ENCODE results near the gene XRCC5. TPM values are rescaled to one million over a fixed set of nuclear protein-coding genes. Genes with fewer than 3 reads are reported as not detected.

The XRCC5 gene
- total and polyA plus RNA-seq, 7 experiments from 2014 or later, result 168 to 347 (median 231) TPM

GRCh38 chr2:216233281-216233995, 124.3 kb downstream of the XRCC5 start:
- no peak overlapping the region for H3K27ac Mint-ChIP-seq
- ChIA-PET POLR2A (no interaction called here), CTCF (interaction anchor here (0.5 kb wide), 1 partner anchor 34 kb away, joined by 3 read pairs; no protein-coding TSS in a partner anchor)
- H3K4me3 Mint-ChIP-seq, result no peak overlapping the region
- H3K36me3 Mint-ChIP-seq, result peaks cover 0 to 43% (median 21%) of the 10 kb centered on the region in 5 donors
- ATAC-seq, result no peak
- H3K27ac ChIP-seq (ENCODE audit: low read depth, low read length), result no peak overlapping the region
- H3K4me3 ChIP-seq (ENCODE audit: low read length), result no peak overlapping the region
- peaks cover 0 to 5% (median 0%) of the 10 kb centered on the region in 7 donors for H3K4me1 Mint-ChIP-seq
- DNase-seq, result no peak
- no peaks in the 10 kb centered on the region for H3K36me3 ChIP-seq (ENCODE audit: control insufficient read depth in 2 of 3, insufficient read depth in 3 of 3, low read length in 3 of 3)
- no peaks in the 10 kb centered on the region for H3K27me3 ChIP-seq (ENCODE audit: control insufficient read depth in 2 of 2, insufficient read depth in 2 of 2, low read length in 2 of 2)
- H3K27me3 Mint-ChIP-seq, result no peaks in the 10 kb centered on the region
- no peaks in the 10 kb centered on the region for H3K4me1 ChIP-seq (ENCODE audit: control insufficient read depth in 2 of 2, insufficient read depth in 2 of 2, low read length in 2 of 2)
- intact Hi-C loops (cut with micrococcal nuclease), result no loop called here
- peaks cover 0 to 4% (median 0%) of the 10 kb centered on the region in 3 experiments for H3K9me3 ChIP-seq (ENCODE audit: control insufficient read depth in 2 of 3, low read length in 3 of 3)
- H3K9me3 Mint-ChIP-seq, result peaks cover 7 to 39% (median 21%) of the 10 kb centered on the region in 11 donors

GRCh38 chr2:216234106-216234505, 125.0 kb downstream of the XRCC5 start:
- peaks cover 0 to 4% (median 0%) of the 10 kb centered on the region in 3 experiments for H3K9me3 ChIP-seq (ENCODE audit: control insufficient read depth in 2 of 3, low read length in 3 of 3)
- intact Hi-C loops (cut with micrococcal nuclease), result no loop called here
- no peaks in the 10 kb centered on the region for H3K36me3 ChIP-seq (ENCODE audit: control insufficient read depth in 2 of 3, insufficient read depth in 3 of 3, low read length in 3 of 3)
- DNase-seq, result no peak
- H3K4me1 ChIP-seq (ENCODE audit: control insufficient read depth in 2 of 2, insufficient read depth in 2 of 2, low read length in 2 of 2), result no peaks in the 10 kb centered on the region
- ChIA-PET POLR2A (no interaction called here), CTCF (no interaction called here)
- Mint-ChIP-seq H3K27me3 (no peaks in the 10 kb centered on the region), H3K9me3 (peaks cover 7 to 39% (median 21%) of the 10 kb centered on the region in 11 donors), H3K4me1 (peaks cover 0 to 5% (median 0%) of the 10 kb centered on the region in 7 donors), H3K36me3 (peaks cover 0 to 40% (median 21%) of the 10 kb centered on the region in 5 donors), H3K27ac (no peak overlapping the region), H3K4me3 (no peak overlapping the region)
- ATAC-seq, result no peak
- no peak overlapping the region for H3K27ac ChIP-seq (ENCODE audit: low read depth, low read length)
- no peaks in the 10 kb centered on the region for H3K27me3 ChIP-seq (ENCODE audit: control insufficient read depth in 2 of 2, insufficient read depth in 2 of 2, low read length in 2 of 2)
- H3K4me3 ChIP-seq (ENCODE audit: low read length), result no peak overlapping the region

DNA sequence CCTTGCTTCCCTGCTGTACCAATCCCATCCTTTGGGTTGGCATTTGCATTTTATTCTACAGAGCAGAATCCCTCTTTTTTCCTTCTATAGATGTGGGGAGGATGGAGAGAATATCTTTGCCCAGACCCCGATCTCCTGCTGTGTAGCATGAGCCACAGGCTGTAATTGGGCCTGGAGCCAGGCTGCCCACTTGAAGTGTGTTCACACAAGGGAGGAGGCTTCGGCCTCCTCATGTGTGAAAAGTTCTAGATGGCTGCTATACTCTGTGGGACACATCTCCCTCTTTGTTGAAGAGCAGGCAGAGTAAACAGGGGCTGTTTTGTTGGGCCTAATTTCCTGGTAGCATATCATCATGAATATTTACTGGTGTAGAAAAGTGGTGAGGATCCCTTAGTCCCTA, 126.3 kb downstream of the XRCC5 start:
- Histone ChIP-seq H3K27me3 (ENCODE audit: control insufficient read depth in 2 of 2, insufficient read depth in 2 of 2, low read length in 2 of 2) (no peaks in the 10 kb centered on the region), H3K4me1 (ENCODE audit: control insufficient read depth in 2 of 2, insufficient read depth in 2 of 2, low read length in 2 of 2) (no peaks in the 10 kb centered on the region), H3K9me3 (ENCODE audit: control insufficient read depth in 2 of 3, low read length in 3 of 3) (peaks cover 0 to 4% (median 0%) of the 10 kb centered on the region in 3 experiments), H3K36me3 (ENCODE audit: control insufficient read depth in 2 of 3, insufficient read depth in 3 of 3, low read length in 3 of 3) (no peaks in the 10 kb centered on the region), H3K4me3 (ENCODE audit: low read length) (no peak overlapping the region), H3K27ac (ENCODE audit: low read depth, low read length) (no peak overlapping the region)
- Mint-ChIP-seq H3K36me3 (peaks cover 0 to 33% (median 21%) of the 10 kb centered on the region in 5 donors), H3K27ac (no peak overlapping the region), H3K4me1 (peaks cover 0 to 5% (median 0%) of the 10 kb centered on the region in 7 donors), H3K27me3 (no peaks in the 10 kb centered on the region), H3K9me3 (peaks cover 7 to 34% (median 18%) of the 10 kb centered on the region in 11 donors), H3K4me3 (no peak overlapping the region)
- CTCF ChIA-PET, result no interaction called here
- DNase-seq (no peak), ATAC-seq (no peak)
- intact Hi-C loops (cut with micrococcal nuclease), result no loop called here
- POLR2A ChIA-PET, result no interaction called here

- no peak overlapping the region for H3K27ac Mint-ChIP-seq
- H3K9me3 ChIP-seq (ENCODE audit: control insufficient read depth in 2 of 3, low read length in 3 of 3), result peaks cover 0 to 4% (median 0%) of the 10 kb centered on the region in 3 experiments
- no peak for DNase-seq
- H3K4me3 ChIP-seq (ENCODE audit: low read length), result no peak overlapping the region
- POLR2A ChIA-PET, result no interaction called here
- no peaks in the 10 kb centered on the region for H3K36me3 ChIP-seq (ENCODE audit: control insufficient read depth in 2 of 3, insufficient read depth in 3 of 3, low read length in 3 of 3)
- peaks cover 0 to 5% (median 0%) of the 10 kb centered on the region in 7 donors for H3K4me1 Mint-ChIP-seq
- H3K36me3 Mint-ChIP-seq, result peaks cover 0 to 28% (median 20%) of the 10 kb centered on the region in 5 donors
- no peak overlapping the region for H3K4me3 Mint-ChIP-seq
- H3K4me1 ChIP-seq (ENCODE audit: control insufficient read depth in 2 of 2, insufficient read depth in 2 of 2, low read length in 2 of 2), result no peaks in the 10 kb centered on the region
- no peak for ATAC-seq
- H3K27ac ChIP-seq (ENCODE audit: low read depth, low read length), result no peak overlapping the region
- intact Hi-C loops (cut with micrococcal nuclease), result no loop called here
- CTCF ChIA-PET, result no interaction called here
- H3K27me3 ChIP-seq (ENCODE audit: control insufficient read depth in 2 of 2, insufficient read depth in 2 of 2, low read length in 2 of 2), result no peaks in the 10 kb centered on the region
- peaks cover 7 to 30% (median 18%) of the 10 kb centered on the region in 11 donors for H3K9me3 Mint-ChIP-seq
- H3K27me3 Mint-ChIP-seq, result no peaks in the 10 kb centered on the region
These were observed 126.7 kb downstream of the XRCC5 start for GRCh38 chr2:216235896-216236295.

DNA sequence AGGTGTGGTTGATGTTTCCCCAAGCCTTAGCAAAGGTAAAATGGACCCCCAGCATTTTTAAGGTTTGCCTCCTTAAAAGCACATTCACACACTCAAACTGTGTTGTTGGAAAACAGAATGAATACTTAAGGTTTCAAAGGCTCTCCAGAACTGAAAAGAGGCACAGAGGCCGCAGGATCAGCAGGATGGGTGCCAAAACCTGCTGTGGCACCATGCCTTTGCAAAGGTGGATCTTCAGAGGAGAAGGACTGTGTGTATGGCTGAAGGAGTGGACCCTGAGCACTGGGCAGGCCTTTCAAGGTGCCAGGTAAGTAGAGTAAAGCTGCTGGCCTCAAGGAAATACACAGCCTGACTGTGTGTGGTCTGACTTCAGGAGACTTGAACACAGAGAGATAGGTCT, 127.3 kb downstream of the XRCC5 start:
- Histone ChIP-seq H3K27ac (ENCODE audit: low read depth, low read length) (no peak overlapping the region), H3K9me3 (ENCODE audit: control insufficient read depth in 2 of 3, low read length in 3 of 3) (peaks cover 0 to 4% (median 0%) of the 10 kb centered on the region in 3 experiments), H3K4me3 (ENCODE audit: low read length) (no peak overlapping the region), H3K27me3 (ENCODE audit: control insufficient read depth in 2 of 2, insufficient read depth in 2 of 2, low read length in 2 of 2) (no peaks in the 10 kb centered on the region), H3K4me1 (ENCODE audit: control insufficient read depth in 2 of 2, insufficient read depth in 2 of 2, low read length in 2 of 2) (no peaks in the 10 kb centered on the region), H3K36me3 (ENCODE audit: control insufficient read depth in 2 of 3, insufficient read depth in 3 of 3, low read length in 3 of 3) (no peaks in the 10 kb centered on the region)
- ChIA-PET POLR2A (no interaction called here), CTCF (no interaction called here)
- no peaks in the 10 kb centered on the region for H3K27me3 Mint-ChIP-seq
- no peak for DNase-seq
- ATAC-seq, result no peak
- peaks cover 0 to 26% (median 20%) of the 10 kb centered on the region in 5 donors for H3K36me3 Mint-ChIP-seq
- peaks cover 7 to 26% (median 16%) of the 10 kb centered on the region in 11 donors for H3K9me3 Mint-ChIP-seq
- H3K27ac Mint-ChIP-seq, result no peak overlapping the region
- peaks cover 0 to 5% (median 0%) of the 10 kb centered on the region in 7 donors for H3K4me1 Mint-ChIP-seq
- intact Hi-C loops (cut with micrococcal nuclease), result no loop called here
- H3K4me3 Mint-ChIP-seq, result no peak overlapping the region

DNA sequence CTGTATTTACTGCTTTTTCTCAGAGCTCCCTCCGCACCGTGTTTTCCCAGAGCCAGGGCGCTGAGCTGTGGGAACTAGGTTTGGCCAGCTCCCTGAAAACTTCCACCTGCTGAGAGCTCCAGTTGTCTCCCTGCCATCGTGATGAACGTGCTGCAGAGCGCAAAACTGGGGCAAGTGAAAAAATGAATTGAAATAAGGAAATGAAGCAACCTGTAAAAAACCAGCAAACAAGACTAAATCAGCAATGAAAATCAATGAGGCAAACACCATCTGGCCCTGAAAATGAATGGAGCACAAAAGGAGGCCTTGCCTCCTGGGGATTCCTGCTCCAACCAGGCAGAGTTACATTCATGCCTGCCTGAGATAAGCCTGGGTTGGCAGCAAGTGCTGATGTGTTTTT, 133.2 kb downstream of the XRCC5 start:
- ChIA-PET CTCF (no interaction called here), POLR2A (no interaction called here)
- Mint-ChIP-seq H3K27me3 (no peaks in the 10 kb centered on the region), H3K4me1 (peaks cover 0 to 7% (median 6%) of the 10 kb centered on the region in 7 donors), H3K36me3 (peaks cover 0 to 6% (median 2%) of the 10 kb centered on the region in 5 donors), H3K27ac (no peak overlapping the region), H3K9me3 (peaks cover 0 to 14% (median 0%) of the 10 kb centered on the region in 11 donors), H3K4me3 (no peak overlapping the region)
- Histone ChIP-seq H3K4me1 (ENCODE audit: control insufficient read depth in 2 of 2, insufficient read depth in 2 of 2, low read length in 2 of 2) (no peaks in the 10 kb centered on the region), H3K27ac (ENCODE audit: low read depth, low read length) (no peak overlapping the region), H3K36me3 (ENCODE audit: control insufficient read depth in 2 of 3, insufficient read depth in 3 of 3, low read length in 3 of 3) (no peaks in the 10 kb centered on the region), H3K27me3 (ENCODE audit: control insufficient read depth in 2 of 2, insufficient read depth in 2 of 2, low read length in 2 of 2) (no peaks in the 10 kb centered on the region), H3K4me3 (ENCODE audit: low read length) (no peak overlapping the region), H3K9me3 (ENCODE audit: control insufficient read depth in 2 of 3, low read length in 3 of 3) (no peaks in the 10 kb centered on the region)
- intact Hi-C loops (cut with micrococcal nuclease), result no loop called here
- ATAC-seq (no peak), DNase-seq (no peak)

DNA sequence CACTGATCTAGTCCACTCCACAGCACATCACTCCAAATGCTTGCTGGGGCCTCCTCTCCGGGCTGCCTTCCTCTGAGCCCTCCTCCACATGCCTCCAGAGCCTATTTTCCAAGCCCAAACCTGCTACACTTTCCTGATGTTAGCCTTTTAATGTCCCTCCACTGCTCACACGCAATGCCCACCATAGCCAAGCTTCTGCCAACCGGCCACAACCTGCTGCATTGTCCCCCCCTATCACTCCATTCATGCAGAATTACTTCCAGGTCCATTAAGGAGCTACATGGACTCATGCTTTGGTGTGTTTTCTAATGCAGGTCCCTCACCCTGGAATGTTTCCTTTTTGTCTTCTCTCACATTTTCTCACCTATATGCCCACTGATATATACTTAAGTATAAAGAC, 133.9 kb downstream of the XRCC5 start:
- no peaks in the 10 kb centered on the region for H3K36me3 ChIP-seq (ENCODE audit: control insufficient read depth in 2 of 3, insufficient read depth in 3 of 3, low read length in 3 of 3)
- Mint-ChIP-seq H3K4me1 (peaks cover 0 to 7% (median 6%) of the 10 kb centered on the region in 7 donors), H3K9me3 (peaks cover 0 to 14% (median 0%) of the 10 kb centered on the region in 11 donors), H3K4me3 (no peak overlapping the region), H3K27ac (no peak overlapping the region), H3K27me3 (no peaks in the 10 kb centered on the region), H3K36me3 (peaks cover 0 to 6% (median 2%) of the 10 kb centered on the region in 5 donors)
- no peaks in the 10 kb centered on the region for H3K4me1 ChIP-seq (ENCODE audit: control insufficient read depth in 2 of 2, insufficient read depth in 2 of 2, low read length in 2 of 2)
- no peaks in the 10 kb centered on the region for H3K27me3 ChIP-seq (ENCODE audit: control insufficient read depth in 2 of 2, insufficient read depth in 2 of 2, low read length in 2 of 2)
- no peak overlapping the region for H3K27ac ChIP-seq (ENCODE audit: low read depth, low read length)
- CTCF ChIA-PET, result no interaction called here
- DNase-seq (no peak), ATAC-seq (no peak)
- H3K4me3 ChIP-seq (ENCODE audit: low read length), result no peak overlapping the region
- POLR2A ChIA-PET, result no interaction called here
- intact Hi-C loops (cut with micrococcal nuclease), result no loop called here
- H3K9me3 ChIP-seq (ENCODE audit: control insufficient read depth in 2 of 3, low read length in 3 of 3), result no peaks in the 10 kb centered on the region
